ENCODE results near the gene ABCB11. TPM values are rescaled to one million over a fixed set of nuclear protein-coding genes. Genes with fewer than 3 reads are reported as not detected.

ABCB11 gene
- total and polyA plus RNA-seq, 9 donors = under 0.01 to 0.18 (median 0.03) TPM; not detected in 4

DNA sequence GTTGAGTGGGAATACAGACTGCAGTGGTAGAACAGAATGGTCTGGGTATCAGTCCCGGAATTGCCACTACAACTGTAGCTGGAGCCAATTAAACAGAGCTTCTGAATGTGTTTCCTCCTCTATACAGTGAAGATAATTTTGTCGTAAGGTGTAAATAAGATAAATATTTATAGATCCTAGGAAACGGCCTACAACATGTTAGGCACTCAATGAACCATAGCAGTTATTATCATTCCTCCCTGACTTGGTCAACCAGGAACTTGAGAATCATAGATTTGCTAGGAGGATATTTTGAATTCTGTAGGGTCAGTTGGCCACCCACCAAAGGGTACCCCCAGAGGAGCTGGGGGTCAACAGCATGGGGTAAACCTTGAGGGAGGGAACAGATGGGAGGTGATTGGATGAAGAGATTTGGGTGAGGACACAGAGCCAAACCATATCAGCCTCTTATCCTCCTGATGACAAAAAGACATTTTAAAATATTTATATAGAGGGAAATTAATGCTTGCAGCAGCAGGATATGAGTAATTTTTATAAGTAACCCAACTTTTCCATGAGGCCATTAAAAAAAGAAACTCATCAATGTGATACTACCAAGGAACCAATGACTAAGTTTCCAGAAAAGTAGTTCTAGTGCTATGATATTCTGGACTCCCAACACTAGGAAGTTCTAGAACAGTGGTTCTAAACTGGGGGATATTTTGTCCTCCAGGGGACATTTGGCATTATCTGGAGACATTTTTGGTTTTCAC lies 42.3 kb upstream of the ABCB11 start:
- intact Hi-C loops (cut with DNase I) = no loop called here
- DNase-seq = no peak
- Histone ChIP-seq H3K36me3 (no peaks in the 10 kb centered on the region), H3K4me3 (no peak overlapping the region), H3K27ac (no peak overlapping the region), H3K4me1 (ENCODE audit: insufficient read depth) (no peaks in the 10 kb centered on the region), H3K9me3 (no peaks in the 10 kb centered on the region), H3K27me3 (no peaks in the 10 kb centered on the region)
- TF ChIP-seq, protein P1, sequence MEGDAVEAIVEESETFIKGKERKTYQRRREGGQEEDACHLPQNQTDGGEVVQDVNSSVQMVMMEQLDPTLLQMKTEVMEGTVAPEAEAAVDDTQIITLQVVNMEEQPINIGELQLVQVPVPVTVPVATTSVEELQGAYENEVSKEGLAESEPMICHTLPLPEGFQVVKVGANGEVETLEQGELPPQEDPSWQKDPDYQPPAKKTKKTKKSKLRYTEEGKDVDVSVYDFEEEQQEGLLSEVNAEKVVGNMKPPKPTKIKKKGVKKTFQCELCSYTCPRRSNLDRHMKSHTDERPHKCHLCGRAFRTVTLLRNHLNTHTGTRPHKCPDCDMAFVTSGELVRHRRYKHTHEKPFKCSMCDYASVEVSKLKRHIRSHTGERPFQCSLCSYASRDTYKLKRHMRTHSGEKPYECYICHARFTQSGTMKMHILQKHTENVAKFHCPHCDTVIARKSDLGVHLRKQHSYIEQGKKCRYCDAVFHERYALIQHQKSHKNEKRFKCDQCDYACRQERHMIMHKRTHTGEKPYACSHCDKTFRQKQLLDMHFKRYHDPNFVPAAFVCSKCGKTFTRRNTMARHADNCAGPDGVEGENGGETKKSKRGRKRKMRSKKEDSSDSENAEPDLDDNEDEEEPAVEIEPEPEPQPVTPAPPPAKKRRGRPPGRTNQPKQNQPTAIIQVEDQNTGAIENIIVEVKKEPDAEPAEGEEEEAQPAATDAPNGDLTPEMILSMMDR (IDR thresholded peaks at IDR 0.05) = no peak
- TF ChIP-seq POLR2A (IDR thresholded peaks at IDR 0.05) (no peak), EP300 (IDR thresholded peaks at IDR 0.05) (no peak)
- WGBS, 3 donors = 68 to 93% (median 89%) methylated on average over 3 of the region's 3 CpGs

DNA sequence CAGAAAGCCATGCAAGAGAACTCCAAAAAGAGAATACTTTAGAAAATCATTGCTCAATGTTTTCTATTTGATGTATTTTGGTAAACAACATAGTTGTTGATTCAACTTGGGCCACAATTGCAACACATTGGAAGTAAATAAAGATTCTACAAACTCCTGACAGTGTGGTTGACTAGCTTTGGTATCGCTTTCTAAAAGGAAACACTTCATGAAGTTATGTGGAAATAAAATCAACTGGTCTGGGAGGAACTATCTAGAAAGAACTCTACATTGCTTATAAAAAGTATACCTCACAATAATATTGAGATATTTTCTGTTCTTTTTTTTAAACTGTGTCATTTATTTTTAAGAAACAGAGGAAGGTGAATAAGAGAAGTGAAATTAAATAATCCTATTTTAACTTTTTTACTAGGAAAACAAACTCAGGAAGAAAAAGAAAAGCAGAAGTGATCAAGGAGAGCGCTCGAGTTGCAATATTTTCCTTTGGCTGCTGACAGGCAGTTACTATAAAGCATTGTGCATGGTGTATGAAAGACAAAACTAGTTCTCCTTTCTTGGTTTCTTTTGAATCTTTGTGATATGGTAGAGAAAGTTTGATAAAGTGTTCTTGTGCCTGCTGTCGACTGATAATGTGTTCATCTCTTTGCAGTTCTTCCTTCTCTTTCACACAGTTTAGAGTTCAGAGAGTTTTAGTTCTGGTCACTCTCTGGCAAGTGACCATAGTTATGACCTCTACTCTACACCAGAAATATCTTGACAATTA lies 41.2 kb upstream of the ABCB11 start:
- TF ChIP-seq EP300 (IDR thresholded peaks at IDR 0.05) = no peak
- TF ChIP-seq, protein P1 (IDR thresholded peaks at IDR 0.05) = no peak
- TF ChIP-seq POLR2A (IDR thresholded peaks at IDR 0.05) = no peak
- no peaks in the 10 kb centered on the region for H3K4me1 ChIP-seq (ENCODE audit: insufficient read depth)
- no peaks in the 10 kb centered on the region for H3K9me3 ChIP-seq
- H3K27me3 ChIP-seq = no peaks in the 10 kb centered on the region
- 32 to 63% (median 35%) methylated on average over 4 of the region's 4 CpGs for WGBS, 3 donors
- H3K36me3 ChIP-seq = no peaks in the 10 kb centered on the region
- H3K4me3 ChIP-seq = no peak overlapping the region
- H3K27ac ChIP-seq = no peak overlapping the region
- intact Hi-C loops (cut with DNase I) = no loop called here
- DNase-seq = no peak

DNA sequence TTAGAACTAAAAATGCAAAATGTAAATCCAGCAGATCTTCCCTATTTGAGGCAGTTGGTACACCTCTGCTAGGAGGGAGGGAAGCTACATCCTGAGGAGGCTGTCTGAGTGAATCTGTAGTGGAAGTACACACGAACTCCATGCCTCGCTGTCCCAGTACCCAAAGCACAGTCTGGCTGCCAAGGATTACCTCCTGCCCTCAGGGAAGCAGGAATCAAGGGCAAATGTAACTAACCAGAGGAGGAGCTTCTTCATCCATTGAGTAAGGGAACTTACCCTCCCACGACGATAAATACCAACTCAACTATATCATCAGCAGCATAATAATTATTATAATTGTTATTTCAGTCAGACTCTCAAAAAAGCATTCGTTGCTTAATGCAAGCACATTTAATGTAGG lies 40.3 kb upstream of the ABCB11 start:
- Histone ChIP-seq H3K9me3 (no peaks in the 10 kb centered on the region), H3K4me3 (no peak overlapping the region), H3K27me3 (no peaks in the 10 kb centered on the region), H3K4me1 (ENCODE audit: insufficient read depth) (no peaks in the 10 kb centered on the region), H3K27ac (no peak overlapping the region), H3K36me3 (no peaks in the 10 kb centered on the region)
- intact Hi-C loops (cut with DNase I) = no loop called here
- TF ChIP-seq POLR2A (IDR thresholded peaks at IDR 0.05) = no peak
- TF ChIP-seq, protein P1 (IDR thresholded peaks at IDR 0.05) = no peak
- no peak for TF ChIP-seq EP300 (IDR thresholded peaks at IDR 0.05)
- 74 to 83% (median 83%) methylated on average over 5 of the region's 5 CpGs for WGBS, 3 donors
- no peak for DNase-seq

DNA sequence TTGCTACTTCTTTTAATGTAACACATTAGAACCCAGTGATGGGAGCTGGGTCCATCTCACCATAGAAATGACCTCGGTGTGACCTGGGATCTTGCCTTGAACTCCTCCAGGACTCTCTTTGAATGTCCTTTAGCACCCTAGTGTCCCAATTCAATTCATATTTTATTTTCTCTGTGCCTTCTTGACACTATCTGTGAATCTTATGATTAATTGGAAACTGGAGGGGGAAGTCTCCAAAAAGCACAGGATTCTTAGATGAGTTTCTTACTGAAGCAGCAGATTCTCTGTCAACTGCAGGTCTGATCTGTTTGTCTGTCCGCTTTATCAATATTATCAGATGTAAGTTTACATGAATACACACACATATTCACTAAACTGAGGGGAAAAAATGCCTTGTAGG lies 38.7 kb upstream of the ABCB11 start:
- 90 to 96% (median 90%) methylated on average over 2 of the region's 2 CpGs for WGBS, 3 donors
- H3K9me3 ChIP-seq = no peaks in the 10 kb centered on the region
- H3K27ac ChIP-seq = no peak overlapping the region
- H3K4me1 ChIP-seq (ENCODE audit: insufficient read depth) = no peaks in the 10 kb centered on the region
- intact Hi-C loops (cut with DNase I) = no loop called here
- H3K27me3 ChIP-seq = no peaks in the 10 kb centered on the region
- no peaks in the 10 kb centered on the region for H3K36me3 ChIP-seq
- no peak for DNase-seq
- TF ChIP-seq POLR2A (IDR thresholded peaks at IDR 0.05) (no peak), EP300 (IDR thresholded peaks at IDR 0.05) (no peak)
- TF ChIP-seq, protein P1 (IDR thresholded peaks at IDR 0.05) = no peak
- H3K4me3 ChIP-seq = no peak overlapping the region
